Left lung (tissue), 10 donors: ENCODE measurements around the gene STK17B. TPM values are rescaled to one million over a fixed set of nuclear protein-coding genes. Genes with fewer than 3 reads are reported as not detected.

ENCODE experiments used
- ATAC-seq: fragments of 200-7000 bp; cut with Tn5 transposase; one replicate; pipeline ENCODE4 v1.9.1; 2020; ENCODE audit warnings: moderate library complexity
- DNase-seq, 4 donors: peaks; one replicate each; pipeline ENCODE4 v3.0.0-alpha.2; 2013 to 2020
- H3K27ac ChIP-seq, 2 donors: fragments of 200-600 bp; sonication (generic) in 1 of 2; one replicate each; pipeline versions ENCODE4 v1.5.0 to v1.8.0; 2020 to 2021
- H3K27me3 ChIP-seq, 2 donors: fragments of 200-600 bp; sonication (generic) in 1 of 2; one replicate each; pipeline versions ENCODE4 v1.5.0 to v1.8.0; 2020 to 2021
- H3K36me3 ChIP-seq, 2 donors: fragments of 200-600 bp; sonication (generic) in 1 of 2; one replicate each; pipeline versions ENCODE4 v1.5.0 to v1.8.0; 2020 to 2021
- H3K4me1 ChIP-seq, 2 donors: fragments of 200-600 bp; one replicate each; pipeline ENCODE4 v1.8.0; 2021
- H3K4me3 ChIP-seq, 2 donors: fragments of 200-600 bp; sonication (generic) in 1 of 2; one replicate each; pipeline versions ENCODE4 v1.5.0 to v1.8.0; 2020 to 2021; ENCODE audit warnings: mild to moderate bottlenecking in 1 of 2
- H3K9me3 ChIP-seq, 2 donors: fragments of 200-600 bp; sonication (generic) in 1 of 2; one replicate each; pipeline versions ENCODE4 v1.5.0 to v1.8.0; 2020 to 2021
- CTCF ChIP-seq, 2 donors: fragments of 200-600 bp; sonication (generic) in 1 of 2; IDR thresholded peaks; one replicate each; pipeline versions ENCODE4 v1.5.0 to v1.8.0; 2021; ENCODE audit warnings: antibody characterized with exemption in 2 of 2
- intact Hi-C, 2 donors: fragments of 100-400 bp; cut with DNase I; formaldehyde crosslinking; loops; one replicate each; pipeline versions ENCODE4 v1.11.2 to v1.14.2; 2022
- polyA plus RNA-seq, 6 donors: library from polyadenylated mRNA; unstranded; fragments of 120-200 nt; gene quantifications; one replicate each; pipeline ENCODE4 v1.2.1, GENCODE V29; 2013; ENCODE audit not compliant: insufficient read length in 6 of 6
- total RNA-seq, 2 donors: library from RNA; stranded (reverse); fragmentation: NEBNext Ultra II Directional; extraction: Animal tissue kit (Norgen Biotek cat#: 25700); gene quantifications; one replicate each; pipeline ENCODE4 v1.2.1, GENCODE V29; 2021
- donor health status: DM: no; HTN: yes; CAD: no.
- donor health status: DM: no; HTN: no; CAD: no.

The STK17B gene
- total and polyA plus RNA-seq, 8 donors: 12.1 to 59.2 (median 15.4) TPM

- no peaks in the 10 kb centered on the region for H3K36me3 ChIP-seq
- no peaks in the 10 kb centered on the region for H3K27me3 ChIP-seq
- DNase-seq: no peak
- no peaks in the 10 kb centered on the region for H3K4me1 ChIP-seq
- no peak for ATAC-seq
- H3K4me3 ChIP-seq: no peak overlapping the region
- no peak overlapping the region for H3K27ac ChIP-seq
- no peaks in the 10 kb centered on the region for H3K9me3 ChIP-seq
- no peak for TF ChIP-seq CTCF (IDR thresholded peaks at IDR 0.05)
- intact Hi-C loops: no loop called here
Observed at GRCh38 chr2:196112418-196113034, 58.9 kb downstream of the STK17B start.

GRCh38 chr2:196108604-196109003 is 62.8 kb downstream of the STK17B start:
- Histone ChIP-seq H3K36me3 (no peaks in the 10 kb centered on the region), H3K27me3 (no peaks in the 10 kb centered on the region), H3K9me3 (no peaks in the 10 kb centered on the region), H3K4me1 (no peaks in the 10 kb centered on the region), H3K4me3 (no peak overlapping the region), H3K27ac (no peak overlapping the region)
- DNase-seq: no peak
- no peak for ATAC-seq
- no peak for TF ChIP-seq CTCF (IDR thresholded peaks at IDR 0.05)
- intact Hi-C loops: no loop called here

- Histone ChIP-seq H3K4me3 (no peak overlapping the region), H3K27me3 (no peaks in the 10 kb centered on the region), H3K36me3 (no peaks in the 10 kb centered on the region), H3K9me3 (no peaks in the 10 kb centered on the region), H3K4me1 (no peaks in the 10 kb centered on the region), H3K27ac (no peak overlapping the region)
- TF ChIP-seq CTCF (IDR thresholded peaks at IDR 0.05): no peak
- no peak for DNase-seq
- ATAC-seq: no peak
- intact Hi-C loops: no loop called here
Observed at GRCh38 chr2:196105951-196106350, 65.4 kb downstream of the STK17B start.

- Histone ChIP-seq H3K4me3 (no peak overlapping the region), H3K27me3 (no peaks in the 10 kb centered on the region), H3K36me3 (no peaks in the 10 kb centered on the region), H3K4me1 (no peaks in the 10 kb centered on the region), H3K27ac (no peak overlapping the region), H3K9me3 (no peaks in the 10 kb centered on the region)
- no peak for TF ChIP-seq CTCF (IDR thresholded peaks at IDR 0.05)
- DNase-seq: no peak
- intact Hi-C loops: no loop called here
- ATAC-seq: no peak
Observed at GRCh38 chr2:196104066-196104465, 67.3 kb downstream of the STK17B start.

- no peak for TF ChIP-seq CTCF (IDR thresholded peaks at IDR 0.05)
- Histone ChIP-seq H3K27me3 (no peaks in the 10 kb centered on the region), H3K27ac (no peak overlapping the region), H3K4me3 (no peak overlapping the region), H3K36me3 (no peaks in the 10 kb centered on the region), H3K9me3 (no peaks in the 10 kb centered on the region), H3K4me1 (no peaks in the 10 kb centered on the region)
- ATAC-seq (no peak), DNase-seq (no peak)
- intact Hi-C loops: no loop called here
Observed at GRCh38 chr2:196103626-196104025, 67.8 kb downstream of the STK17B start.
